ENCODE results near the gene IFI27L2. TPM values are rescaled to one million over a fixed set of nuclear protein-coding genes. Genes with fewer than 3 reads are reported as not detected.
A peak's percentile ranks its signal among the peaks of the same experiment; 100 is the strongest.

Gene IFI27L2
- total RNA-seq, 1 donor from 2014 or later = 32.2 TPM

DNA sequence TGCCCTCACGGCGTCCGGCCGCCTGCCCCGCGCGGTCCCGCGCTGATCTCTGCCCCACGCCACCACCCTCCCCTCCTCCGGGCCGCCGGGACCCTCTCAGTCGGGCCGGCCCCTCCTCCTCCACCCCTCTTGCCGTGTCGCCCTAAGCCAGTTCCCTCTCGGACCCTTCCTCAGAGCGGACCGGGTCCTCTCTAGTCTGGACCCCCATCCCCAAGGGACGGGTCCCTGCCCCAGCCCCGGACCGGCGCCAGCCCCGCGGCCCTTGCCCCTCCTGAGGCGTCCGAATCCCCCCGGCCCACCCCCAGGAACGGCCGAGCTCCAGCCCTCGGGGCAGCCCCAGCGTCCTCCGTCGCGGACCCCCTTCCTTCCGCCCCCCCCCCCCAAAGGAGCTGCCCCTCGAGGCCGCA, 45.2 kb upstream of the IFI27L2 start:
- Mint-ChIP-seq H3K4me1 (ENCODE audit: low read depth) (peaks cover 20% of the 10 kb centered on the region), H3K36me3 (ENCODE audit: insufficient read depth) (no peaks in the 10 kb centered on the region), H3K4me3 (ENCODE audit: low read depth) (peak overlapping the region; percentile 73), H3K9me3 (ENCODE audit: low read depth) (no peaks in the 10 kb centered on the region), H3K27ac (no peak overlapping the region), H3K27me3 (peaks cover 24% of the 10 kb centered on the region)
- DNase-seq (ENCODE audit: low spot score, unreplicated experiment) = no peak
- TF ChIP-seq, protein P1, sequence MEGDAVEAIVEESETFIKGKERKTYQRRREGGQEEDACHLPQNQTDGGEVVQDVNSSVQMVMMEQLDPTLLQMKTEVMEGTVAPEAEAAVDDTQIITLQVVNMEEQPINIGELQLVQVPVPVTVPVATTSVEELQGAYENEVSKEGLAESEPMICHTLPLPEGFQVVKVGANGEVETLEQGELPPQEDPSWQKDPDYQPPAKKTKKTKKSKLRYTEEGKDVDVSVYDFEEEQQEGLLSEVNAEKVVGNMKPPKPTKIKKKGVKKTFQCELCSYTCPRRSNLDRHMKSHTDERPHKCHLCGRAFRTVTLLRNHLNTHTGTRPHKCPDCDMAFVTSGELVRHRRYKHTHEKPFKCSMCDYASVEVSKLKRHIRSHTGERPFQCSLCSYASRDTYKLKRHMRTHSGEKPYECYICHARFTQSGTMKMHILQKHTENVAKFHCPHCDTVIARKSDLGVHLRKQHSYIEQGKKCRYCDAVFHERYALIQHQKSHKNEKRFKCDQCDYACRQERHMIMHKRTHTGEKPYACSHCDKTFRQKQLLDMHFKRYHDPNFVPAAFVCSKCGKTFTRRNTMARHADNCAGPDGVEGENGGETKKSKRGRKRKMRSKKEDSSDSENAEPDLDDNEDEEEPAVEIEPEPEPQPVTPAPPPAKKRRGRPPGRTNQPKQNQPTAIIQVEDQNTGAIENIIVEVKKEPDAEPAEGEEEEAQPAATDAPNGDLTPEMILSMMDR (IDR thresholded peaks at IDR 0.05; ENCODE audit: unreplicated experiment) = no peak

DNA sequence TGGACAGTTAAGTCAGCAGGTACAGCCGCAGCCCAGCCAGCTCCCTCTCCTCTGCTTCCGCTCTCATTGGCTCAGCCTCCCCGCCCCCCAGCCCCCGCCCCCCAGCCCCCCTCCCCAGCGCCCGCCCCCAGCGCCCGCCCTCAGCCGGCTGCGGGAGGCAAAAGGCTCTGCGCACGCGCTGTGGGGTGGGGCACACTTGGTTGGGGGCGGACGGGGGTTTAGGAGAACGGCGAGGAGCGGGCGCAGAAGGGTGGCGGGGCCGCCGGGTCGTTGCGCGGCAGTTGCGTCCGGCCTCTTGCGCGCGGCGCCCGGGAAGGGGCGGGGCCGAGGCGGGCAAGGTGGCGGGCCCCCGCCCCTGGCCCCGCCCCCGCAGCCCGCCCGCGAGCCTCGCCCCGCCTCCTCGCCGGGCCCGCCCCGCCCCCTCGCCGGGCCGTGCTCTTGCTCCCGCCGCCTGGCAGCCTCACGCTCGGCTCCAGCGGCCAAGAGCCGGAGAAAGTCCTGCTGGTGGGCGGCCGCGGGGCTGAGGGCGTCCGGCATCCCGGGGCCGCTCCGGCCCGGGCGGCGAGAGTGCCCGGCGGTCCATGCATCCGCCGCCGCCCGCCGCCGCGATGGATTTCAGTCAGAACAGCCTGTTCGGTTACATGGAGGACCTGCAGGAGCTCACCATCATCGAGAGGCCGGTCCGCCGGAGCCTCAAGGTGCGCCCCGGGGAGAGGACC, 44.6 kb upstream of the IFI27L2 start, which contains the start of gene PPP4R4:
PPP4R4 (plus strand) TSS at position 438 of the 719 bp plus-strand sequence; CDS start at position 582, 144 bp downstream.
- Mint-ChIP-seq H3K36me3 (ENCODE audit: insufficient read depth) (no peaks in the 10 kb centered on the region), H3K4me1 (ENCODE audit: low read depth) (peaks cover 16% of the 10 kb centered on the region), H3K27ac (peak within 1 kb of the TSS; percentile 90), H3K27me3 (peaks cover 24% of the 10 kb centered on the region), H3K9me3 (ENCODE audit: low read depth) (no peaks in the 10 kb centered on the region), H3K4me3 (ENCODE audit: low read depth) (peak within 1 kb of the TSS; percentile 82)
- TF ChIP-seq, protein P1 (IDR thresholded peaks at IDR 0.05; ENCODE audit: unreplicated experiment) = no peak
- peak; percentile 96 for DNase-seq (ENCODE audit: low spot score, unreplicated experiment)

DNA sequence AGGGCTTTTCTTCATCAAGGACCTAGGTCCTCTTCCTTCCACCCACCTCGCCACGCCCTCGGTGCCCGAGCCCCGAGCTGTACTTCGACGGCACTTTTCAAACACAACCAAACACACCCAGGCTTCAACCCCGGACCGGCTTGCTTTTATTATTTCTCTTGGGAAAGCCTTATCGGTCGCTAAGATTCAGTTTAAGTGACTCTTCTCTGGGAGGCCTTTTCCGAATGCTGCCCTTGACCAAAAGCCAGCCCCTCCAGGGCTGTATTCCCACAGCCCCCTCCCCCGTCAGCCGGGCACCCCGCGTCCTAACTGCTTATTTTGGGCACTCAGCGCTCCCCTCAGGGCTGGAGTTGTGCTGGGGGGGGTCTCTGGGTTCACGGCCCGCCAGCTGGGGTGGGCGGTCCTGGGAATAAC, 44.1 kb upstream of the IFI27L2 start:
- Mint-ChIP-seq H3K36me3 (ENCODE audit: insufficient read depth) (no peaks in the 10 kb centered on the region), H3K4me3 (ENCODE audit: low read depth) (peak overlapping the region; percentile 82), H3K27me3 (peaks cover 24% of the 10 kb centered on the region), H3K4me1 (ENCODE audit: low read depth) (peaks cover 16% of the 10 kb centered on the region), H3K9me3 (ENCODE audit: low read depth) (no peaks in the 10 kb centered on the region), H3K27ac (peak overlapping the region; percentile 90)
- DNase-seq (ENCODE audit: low spot score, unreplicated experiment) = no peak
- TF ChIP-seq, protein P1 (IDR thresholded peaks at IDR 0.05; ENCODE audit: unreplicated experiment) = no peak

DNA sequence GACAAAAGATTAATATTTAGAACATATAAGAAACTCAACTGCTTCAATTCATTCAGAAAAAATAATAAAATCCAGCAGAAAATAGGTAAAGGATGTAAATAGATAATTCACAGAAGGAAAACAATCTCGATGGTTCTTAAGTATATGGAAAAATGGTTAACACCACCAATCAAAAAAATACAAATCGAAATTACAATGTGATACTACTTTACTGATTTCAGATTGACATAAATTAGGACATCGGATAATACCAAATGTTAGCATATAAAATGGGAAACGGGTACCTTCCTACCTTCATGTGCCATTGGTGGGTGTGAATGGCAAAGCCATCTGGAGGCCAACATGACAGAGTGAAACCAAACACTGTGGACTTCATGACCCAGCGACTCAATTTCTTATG, 43.1 kb upstream of the IFI27L2 start:
- Mint-ChIP-seq H3K4me1 (ENCODE audit: low read depth) (peaks cover 16% of the 10 kb centered on the region), H3K36me3 (ENCODE audit: insufficient read depth) (no peaks in the 10 kb centered on the region), H3K27ac (no peak overlapping the region), H3K27me3 (peaks cover 24% of the 10 kb centered on the region), H3K4me3 (ENCODE audit: low read depth) (peak overlapping the region; percentile 82), H3K9me3 (ENCODE audit: low read depth) (no peaks in the 10 kb centered on the region)
- DNase-seq (ENCODE audit: low spot score, unreplicated experiment) = no peak
- TF ChIP-seq, protein P1 (IDR thresholded peaks at IDR 0.05; ENCODE audit: unreplicated experiment) = no peak

DNA sequence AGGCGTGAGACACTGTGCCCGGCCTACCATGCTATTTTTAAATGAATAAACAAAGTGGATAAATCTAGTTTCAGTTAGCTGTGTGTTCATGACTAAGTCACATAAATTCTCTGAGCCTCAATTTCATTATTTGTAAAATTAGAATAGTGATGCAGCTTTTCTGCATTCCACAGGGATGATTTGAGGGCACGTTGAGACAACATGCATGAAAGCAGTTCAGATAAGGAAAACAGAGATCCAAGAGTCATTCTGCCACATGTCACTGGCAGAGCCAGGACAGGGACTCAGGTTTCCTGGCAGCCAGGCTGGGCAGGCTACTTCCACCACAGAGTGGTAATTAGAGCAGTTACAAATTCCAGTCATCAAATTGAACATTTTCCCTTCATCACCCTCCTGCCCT, 41.8 kb upstream of the IFI27L2 start:
- no peak overlapping the region for H3K4me3 Mint-ChIP-seq (ENCODE audit: low read depth)
- no peaks in the 10 kb centered on the region for H3K36me3 Mint-ChIP-seq (ENCODE audit: insufficient read depth)
- TF ChIP-seq, protein P1 (IDR thresholded peaks at IDR 0.05; ENCODE audit: unreplicated experiment) = no peak
- H3K27me3 Mint-ChIP-seq = peaks cover 31% of the 10 kb centered on the region
- H3K27ac Mint-ChIP-seq = no peak overlapping the region
- H3K9me3 Mint-ChIP-seq (ENCODE audit: low read depth) = no peaks in the 10 kb centered on the region
- DNase-seq (ENCODE audit: low spot score, unreplicated experiment) = no peak
- peaks cover 9% of the 10 kb centered on the region for H3K4me1 Mint-ChIP-seq (ENCODE audit: low read depth)
